HG03565 (cell line): ENCODE results near the gene PSMD12.
"Not testable (repeated sequence)": the region's sequence is repeated elsewhere in the genome, so short reads cannot be mapped to it uniquely, and the experiment has no call there.

ENCODE experiments used
- ATAC-seq: cut with Tn5 transposase; IDR thresholded peaks from one replicate; pipeline ENCODE4 v1.9.1; 2021; ENCODE audit warnings: mild to moderate bottlenecking, moderate library complexity; ENCODE audit not compliant: unreplicated experiment

Gene PSMD12

GRCh38 chr17:67388536-67388935 is 22.2 kb upstream of the PSMD12 start:
- ATAC-seq, result not testable (repeated sequence)

- ATAC-seq, result no peak
These were observed 20.7 kb upstream of the PSMD12 start for GRCh38 chr17:67386965-67387551.

GRCh38 chr17:67385122-67385988 is 19.0 kb upstream of the PSMD12 start:
- no peak for ATAC-seq

GRCh38 chr17:67381929-67382257 is 15.5 kb upstream of the PSMD12 start:
- ATAC-seq, result no peak

GRCh38 chr17:67379251-67379630 is 12.9 kb upstream of the PSMD12 start:
- no peak for ATAC-seq

GRCh38 chr17:67378454-67379250 is 12.3 kb upstream of the PSMD12 start:
- ATAC-seq, result peak; percentile 22

- no peak for ATAC-seq
These were observed 11.4 kb upstream of the PSMD12 start for GRCh38 chr17:67377488-67378453.

- ATAC-seq, result peak; percentile 63
These were observed 10.5 kb upstream of the PSMD12 start, which contains the start of gene PITPNC1 for GRCh38 chr17:67376737-67377487. Gene PITPNC1 (plus strand): TSS chr17:67377281.

GRCh38 chr17:67376415-67376736 is 10.0 kb upstream of the PSMD12 start:
- no peak for ATAC-seq

- no peak for ATAC-seq
These were observed 9.3 kb upstream of the PSMD12 start for GRCh38 chr17:67375716-67376115.

- ATAC-seq, result no peak
These were observed 8.7 kb upstream of the PSMD12 start for GRCh38 chr17:67375054-67375427.

- peak; percentile 31 for ATAC-seq
These were observed 8.1 kb upstream of the PSMD12 start for GRCh38 chr17:67374329-67375053.

- ATAC-seq, result no peak
These were observed 6.4 kb upstream of the PSMD12 start for GRCh38 chr17:67372751-67373150.

- ATAC-seq, result no peak
These were observed 3.3 kb upstream of the PSMD12 start for GRCh38 chr17:67369676-67370075.

- no peak for ATAC-seq
These were observed 612 bp downstream of the PSMD12 start for GRCh38 chr17:67365738-67366192.

GRCh38 chr17:67364847-67365737 is 1.3 kb downstream of the PSMD12 start:
- no peak for ATAC-seq

GRCh38 chr17:67362173-67362572 is 4.2 kb downstream of the PSMD12 start:
- ATAC-seq, result no peak

GRCh38 chr17:67360880-67361279 is 5.5 kb downstream of the PSMD12 start:
- ATAC-seq, result no peak
